Measurements from ENCODE around the gene IFNL1. TPM values are rescaled to one million over a fixed set of nuclear protein-coding genes. Genes with fewer than 3 reads are reported as not detected.

The IFNL1 gene
- total and polyA plus RNA-seq, 9 donors = not detected

DNA sequence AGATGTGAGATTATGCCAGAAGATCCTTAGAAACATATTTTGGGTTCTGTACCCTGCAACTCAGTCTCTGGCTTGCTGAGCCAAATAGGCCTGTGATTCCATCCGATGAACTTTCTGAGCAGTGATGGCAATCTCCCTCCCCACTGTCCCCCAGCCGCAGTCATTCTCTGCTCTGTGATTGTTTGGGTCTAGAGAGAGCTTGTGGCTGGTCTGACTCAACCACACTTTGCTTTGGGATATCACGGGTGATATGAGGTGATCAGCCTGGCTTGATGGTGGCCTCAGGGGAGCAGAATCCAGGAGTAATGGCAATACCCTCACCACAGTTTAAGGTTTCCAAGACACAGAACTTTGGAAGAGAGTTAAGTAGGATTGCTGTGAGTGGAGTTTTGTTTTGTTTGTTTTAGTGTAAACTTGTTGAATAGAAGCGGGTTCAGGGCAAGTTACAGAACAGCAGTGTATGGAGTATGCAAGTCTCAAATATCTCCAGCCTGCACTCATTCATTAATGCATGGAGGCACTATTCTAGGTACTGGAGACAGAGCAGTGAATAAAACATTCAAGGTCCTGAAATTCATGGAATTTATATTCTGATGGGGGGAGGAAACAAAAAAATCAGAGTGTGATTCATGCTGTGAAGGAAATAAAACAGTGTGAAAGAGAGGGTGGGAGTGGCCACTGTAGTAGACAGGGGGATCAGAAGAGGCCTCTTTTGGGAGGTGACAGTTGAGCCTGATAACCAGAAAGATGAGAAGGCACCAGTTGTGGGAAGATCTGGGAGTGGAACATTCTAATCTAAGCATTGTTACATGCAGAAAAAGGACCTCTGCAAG is 51.3 kb downstream of the IFNL1 start:
- DNase-seq = no peak
- Histone ChIP-seq H3K36me3 (no peaks in the 10 kb centered on the region), H3K4me1 (ENCODE audit: insufficient read depth) (peaks cover 2% of the 10 kb centered on the region), H3K27ac (no peak overlapping the region), H3K9me3 (no peaks in the 10 kb centered on the region), H3K27me3 (no peaks in the 10 kb centered on the region), H3K4me3 (no peak overlapping the region)
- WGBS, 3 donors = 74 to 81% (median 75%) methylated on average over 4 of the region's 4 CpGs
- intact Hi-C loops (cut with DNase I) = loop anchor here in 1 of 4 donors (10.0 kb wide), 1 partner anchor 187 kb away; the partner anchor contains the start of gene EID2B
- TF ChIP-seq EP300 (IDR thresholded peaks at IDR 0.05) = no peak
- no peak for TF ChIP-seq POLR2A (IDR thresholded peaks at IDR 0.05)
- TF ChIP-seq, protein P1, sequence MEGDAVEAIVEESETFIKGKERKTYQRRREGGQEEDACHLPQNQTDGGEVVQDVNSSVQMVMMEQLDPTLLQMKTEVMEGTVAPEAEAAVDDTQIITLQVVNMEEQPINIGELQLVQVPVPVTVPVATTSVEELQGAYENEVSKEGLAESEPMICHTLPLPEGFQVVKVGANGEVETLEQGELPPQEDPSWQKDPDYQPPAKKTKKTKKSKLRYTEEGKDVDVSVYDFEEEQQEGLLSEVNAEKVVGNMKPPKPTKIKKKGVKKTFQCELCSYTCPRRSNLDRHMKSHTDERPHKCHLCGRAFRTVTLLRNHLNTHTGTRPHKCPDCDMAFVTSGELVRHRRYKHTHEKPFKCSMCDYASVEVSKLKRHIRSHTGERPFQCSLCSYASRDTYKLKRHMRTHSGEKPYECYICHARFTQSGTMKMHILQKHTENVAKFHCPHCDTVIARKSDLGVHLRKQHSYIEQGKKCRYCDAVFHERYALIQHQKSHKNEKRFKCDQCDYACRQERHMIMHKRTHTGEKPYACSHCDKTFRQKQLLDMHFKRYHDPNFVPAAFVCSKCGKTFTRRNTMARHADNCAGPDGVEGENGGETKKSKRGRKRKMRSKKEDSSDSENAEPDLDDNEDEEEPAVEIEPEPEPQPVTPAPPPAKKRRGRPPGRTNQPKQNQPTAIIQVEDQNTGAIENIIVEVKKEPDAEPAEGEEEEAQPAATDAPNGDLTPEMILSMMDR (IDR thresholded peaks at IDR 0.05) = no peak

Small RNA genes within 50 kb of the gene (small RNA-seq; reads per million reads assigned to genes)
- gene AC011445.2 = not detected

Other genes starting within 250 kb of the IFNL1 start
- not detected for gene ACP7, start 212.0 kb upstream of the IFNL1 start, total RNA-seq
- not detected for gene ACP7, start 212.0 kb upstream of the IFNL1 start, polyA plus RNA-seq
- gene PAK4, start 170.6 kb upstream of the IFNL1 start, total RNA-seq = 10 to 100 TPM; 10.4 to 62.2 (median 35.4) TPM
- 10 to 100 TPM; 11.6 to 35.7 TPM for gene PAK4, start 170.6 kb upstream of the IFNL1 start, polyA plus RNA-seq
- gene NCCRP1, start 99.4 kb upstream of the IFNL1 start, total RNA-seq = 1 to 10 TPM in 1 of 7 donors, under 1 TPM in 2, not detected in 4; 0.20 to 4.4 (median 0.22) TPM
- under 1 TPM; 0.05 to 0.15 TPM for gene NCCRP1, start 99.4 kb upstream of the IFNL1 start, polyA plus RNA-seq
- 1 to 10 TPM in 2 of 7 donors, not detected in 5; 1.2 to 2.4 TPM for gene SYCN, start 92.1 kb upstream of the IFNL1 start, total RNA-seq
- gene SYCN, start 92.1 kb upstream of the IFNL1 start, polyA plus RNA-seq = not detected
- not detected for gene IFNL3, start 51.4 kb upstream of the IFNL1 start, total RNA-seq
- gene IFNL3, start 51.4 kb upstream of the IFNL1 start, polyA plus RNA-seq = not detected
- gene IFNL4, start 47.6 kb upstream of the IFNL1 start, total RNA-seq = under 1 TPM in 2 of 7 donors, not detected in 5; 0.17 to 0.23 TPM
- gene IFNL4, start 47.6 kb upstream of the IFNL1 start, polyA plus RNA-seq = not detected
- gene IFNL2, start 28.0 kb upstream of the IFNL1 start, total RNA-seq = not detected
- not detected for gene IFNL2, start 28.0 kb upstream of the IFNL1 start, polyA plus RNA-seq
- gene LRFN1, start 24.5 kb downstream of the IFNL1 start, total RNA-seq = 1 to 10 TPM in 4 of 7 donors, under 1 TPM in 3; 0.12 to 2.2 (median 1.2) TPM
- gene LRFN1, start 24.5 kb downstream of the IFNL1 start, polyA plus RNA-seq = 1 to 10 TPM in 1 of 2 donors, under 1 TPM in 1; 0.40 to 1.2 TPM
- 10 to 100 TPM in 3 of 7 donors, 1 to 10 TPM in 4; 5.6 to 21.9 (median 9.9) TPM for gene GMFG, start 39.6 kb downstream of the IFNL1 start, total RNA-seq
- gene GMFG, start 39.6 kb downstream of the IFNL1 start, polyA plus RNA-seq = 10 to 100 TPM; 20.5 to 39.7 TPM
- gene SAMD4B, start 46.0 kb downstream of the IFNL1 start, total RNA-seq = 100 to 1,000 TPM in 5 of 7 donors, 10 to 100 TPM in 2; 59.0 to 139 (median 110) TPM
- 100 to 1,000 TPM in 1 of 2 donors, 10 to 100 TPM in 1; 64.4 to 119 TPM for gene SAMD4B, start 46.0 kb downstream of the IFNL1 start, polyA plus RNA-seq
- 10 to 100 TPM; 31.0 to 60.2 (median 47.4) TPM for gene PAF1, start 94.7 kb downstream of the IFNL1 start, total RNA-seq
- 10 to 100 TPM; 52.7 to 78.1 TPM for gene PAF1, start 94.7 kb downstream of the IFNL1 start, polyA plus RNA-seq
- 10 to 100 TPM; 27.7 to 62.9 (median 59.9) TPM for gene MED29, start 95.0 kb downstream of the IFNL1 start, total RNA-seq
- gene MED29, start 95.0 kb downstream of the IFNL1 start, polyA plus RNA-seq = 10 to 100 TPM; 43.5 to 48.8 TPM
- gene ZFP36, start 110.4 kb downstream of the IFNL1 start, total RNA-seq = 100 to 1,000 TPM in 6 of 7 donors, 10 to 100 TPM in 1; 78.1 to 995 (median 152) TPM
- 100 to 1,000 TPM; 204 to 320 TPM for gene ZFP36, start 110.4 kb downstream of the IFNL1 start, polyA plus RNA-seq
- gene PLEKHG2, start 116.3 kb downstream of the IFNL1 start, total RNA-seq = 10 to 100 TPM in 6 of 7 donors, 1 to 10 TPM in 1; 8.6 to 68.0 (median 33.9) TPM
- 10 to 100 TPM; 12.9 to 23.0 TPM for gene PLEKHG2, start 116.3 kb downstream of the IFNL1 start, polyA plus RNA-seq
- gene RPS16, start 139.5 kb downstream of the IFNL1 start, total RNA-seq = 1,000 to 10,000 TPM; 3,321 to 5,287 (median 4,531) TPM
- 1,000 to 10,000 TPM; 2,348 to 7,403 TPM for gene RPS16, start 139.5 kb downstream of the IFNL1 start, polyA plus RNA-seq
- gene SUPT5H, start 149.2 kb downstream of the IFNL1 start, total RNA-seq = 100 to 1,000 TPM in 4 of 7 donors, 10 to 100 TPM in 3; 51.4 to 127 (median 101) TPM
- 100 to 1,000 TPM in 1 of 2 donors, 10 to 100 TPM in 1; 98.8 to 163 TPM for gene SUPT5H, start 149.2 kb downstream of the IFNL1 start, polyA plus RNA-seq
- 10 to 100 TPM; 31.5 to 59.9 (median 51.4) TPM for gene TIMM50, start 184.4 kb downstream of the IFNL1 start, total RNA-seq
- 10 to 100 TPM; 41.2 to 48.3 TPM for gene TIMM50, start 184.4 kb downstream of the IFNL1 start, polyA plus RNA-seq
- gene DLL3, start 202.5 kb downstream of the IFNL1 start, total RNA-seq = under 1 TPM in 3 of 7 donors, not detected in 4; 0.10 to 0.33 (median 0.24) TPM
- under 1 TPM; 0.10 to 0.22 TPM for gene DLL3, start 202.5 kb downstream of the IFNL1 start, polyA plus RNA-seq
- gene SELENOV, start 218.7 kb downstream of the IFNL1 start, total RNA-seq = under 1 TPM in 1 of 7 donors, not detected in 6; 0.27 TPM
- under 1 TPM in 1 of 2 donors, not detected in 1; 0.39 TPM for gene SELENOV, start 218.7 kb downstream of the IFNL1 start, polyA plus RNA-seq
- 1 to 10 TPM; 3.1 to 7.0 (median 6.2) TPM for gene EID2B, start 236.4 kb downstream of the IFNL1 start, total RNA-seq
- 1 to 10 TPM; 2.3 to 7.5 TPM for gene EID2B, start 236.4 kb downstream of the IFNL1 start, polyA plus RNA-seq
- 10 to 100 TPM in 5 of 7 donors, 1 to 10 TPM in 2; 6.9 to 17.0 (median 13.1) TPM for gene EID2, start 243.8 kb downstream of the IFNL1 start, total RNA-seq
- 10 to 100 TPM; 10.5 to 13.5 TPM for gene EID2, start 243.8 kb downstream of the IFNL1 start, polyA plus RNA-seq

All from ovary (tissue), 9 donors.